T47D (cell line): ENCODE results near the gene MIEF1.

Experiments
- DNase-seq, 2 experiments: peaks; one replicate each; pipeline versions ENCODE4 v3.0.0 to v3.0.0-alpha.2; 2011 to 2012; ENCODE audit warnings: low read depth in 1 of 2, low spot score in 1 of 2
- JUND ChIP-seq: IDR thresholded peaks from 2 replicates; pipeline ENCODE4 v1.6.1; 2012; ENCODE audit warnings: low read depth
- in situ Hi-C: cut with HindIII; loops from 2 replicates; pipeline ENCODE4 v1.10.0; 2016; ENCODE audit warnings: low sequenced_read_pairs, low pct_unique_long_range_greater_than_20kb

Gene MIEF1

DNA sequence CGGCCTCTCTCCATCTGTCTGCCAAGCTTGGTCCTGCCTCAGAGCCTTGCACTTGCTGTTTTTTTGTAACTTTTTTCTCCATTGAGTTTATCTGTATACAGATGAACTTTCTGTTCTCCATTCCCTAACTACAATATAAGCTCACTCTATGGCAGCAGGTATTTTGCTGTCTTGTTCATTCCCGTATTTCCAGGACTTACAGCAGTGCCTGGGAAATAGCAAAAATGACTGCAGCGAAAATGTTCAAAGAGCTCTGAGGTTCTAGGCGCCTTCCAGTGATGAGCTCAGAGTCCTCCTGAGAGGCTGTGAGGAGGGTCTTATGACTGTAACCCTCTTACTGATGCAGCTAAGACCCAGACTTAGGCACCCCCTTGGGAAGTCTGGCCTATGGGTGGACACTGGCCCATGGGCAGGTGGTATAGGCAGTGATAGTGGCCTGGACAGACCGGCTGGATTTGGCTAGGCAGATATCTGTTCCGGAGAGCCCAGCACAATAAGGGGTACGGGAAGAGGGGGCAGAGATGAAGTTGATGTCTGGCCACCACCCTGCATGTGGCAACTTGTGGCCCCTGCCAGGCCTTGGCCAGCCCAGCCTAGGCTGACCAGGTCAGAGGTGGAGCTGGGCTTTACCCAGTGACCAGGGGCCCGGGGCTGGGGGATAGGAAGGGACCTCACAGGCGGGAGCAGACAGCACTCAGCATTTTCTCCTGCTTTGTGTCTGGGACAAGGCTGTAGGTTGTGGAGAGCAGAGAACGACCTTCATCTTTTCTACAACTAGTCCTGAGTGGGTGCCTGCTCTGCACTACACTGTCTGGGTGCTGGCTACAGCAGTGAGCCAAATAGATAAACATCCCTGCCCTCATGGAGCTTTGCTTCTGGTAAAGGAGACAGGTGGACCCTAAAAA is 22.9 kb downstream of the MIEF1 start:
- DNase-seq = no peak
- no peak for TF ChIP-seq JUND
- in situ Hi-C loops = no loop called here

DNA sequence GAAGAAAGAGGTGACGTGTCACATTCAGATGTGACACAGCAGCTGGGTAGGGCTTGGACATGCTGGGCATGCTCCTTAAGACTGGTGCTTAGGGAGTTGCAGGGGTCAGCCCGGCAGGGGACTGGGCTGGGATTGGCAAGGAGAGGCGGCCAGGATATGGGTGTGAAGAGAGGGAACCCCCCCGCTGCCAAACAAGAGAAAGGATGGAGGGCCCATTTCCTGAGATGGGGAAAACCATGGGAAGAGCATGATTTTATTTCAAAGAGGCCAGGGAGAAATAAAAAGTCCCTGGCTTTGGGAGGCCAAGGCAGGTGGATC is 23.5 kb downstream of the MIEF1 start:
- no peak for DNase-seq
- no peak for TF ChIP-seq JUND
- in situ Hi-C loops = no loop called here

DNA sequence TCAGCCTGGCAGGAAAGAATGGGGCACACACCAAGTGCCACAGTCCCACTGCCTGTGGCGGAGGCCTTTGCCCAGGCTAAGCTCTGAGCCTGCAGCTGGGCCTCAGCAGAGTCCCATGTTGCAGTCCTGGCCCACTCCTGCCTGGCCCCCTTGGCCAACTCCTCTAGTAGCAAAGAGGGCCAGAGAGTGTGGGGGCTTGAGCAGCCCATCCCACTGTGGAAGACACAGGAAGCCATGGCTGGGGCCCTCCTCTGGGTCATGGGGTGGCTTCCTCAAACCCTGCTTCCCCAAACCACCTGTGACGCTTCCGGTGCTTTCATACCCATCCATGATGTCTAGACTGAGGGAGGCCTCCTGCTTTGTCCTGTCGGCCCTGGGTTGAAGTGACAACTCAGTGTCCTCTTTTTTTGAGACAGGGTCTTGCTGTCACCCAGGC is 24.7 kb downstream of the MIEF1 start:
- DNase-seq = no peak
- in situ Hi-C loops = no loop called here
- TF ChIP-seq JUND = no peak

DNA sequence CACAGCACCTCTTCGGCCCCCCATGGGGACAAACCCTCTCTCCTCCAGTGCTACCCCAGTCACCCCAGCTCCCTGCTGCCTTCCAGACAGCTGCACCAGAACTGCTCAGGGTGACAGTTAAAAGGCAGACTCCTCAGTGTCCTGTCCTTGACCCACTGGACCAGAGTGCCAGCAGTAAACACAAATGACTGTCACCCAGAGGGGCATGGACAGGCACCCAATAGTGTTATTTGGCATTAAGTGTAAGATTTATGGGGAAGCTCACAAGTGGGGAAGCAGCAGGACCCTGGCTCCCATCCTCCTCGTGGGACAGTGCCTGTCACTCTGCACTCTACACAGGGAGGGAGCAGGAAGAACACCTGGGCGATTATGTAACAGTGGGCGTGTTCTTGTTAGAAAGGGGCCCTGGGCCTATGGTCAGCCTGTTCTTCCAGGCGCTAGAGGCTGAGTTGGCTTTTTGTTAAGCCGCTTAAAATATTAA is 25.4 kb downstream of the MIEF1 start:
- no peak for TF ChIP-seq JUND
- DNase-seq = peak in 1 of 2 experiments; percentile 81
- in situ Hi-C loops = no loop called here

DNA sequence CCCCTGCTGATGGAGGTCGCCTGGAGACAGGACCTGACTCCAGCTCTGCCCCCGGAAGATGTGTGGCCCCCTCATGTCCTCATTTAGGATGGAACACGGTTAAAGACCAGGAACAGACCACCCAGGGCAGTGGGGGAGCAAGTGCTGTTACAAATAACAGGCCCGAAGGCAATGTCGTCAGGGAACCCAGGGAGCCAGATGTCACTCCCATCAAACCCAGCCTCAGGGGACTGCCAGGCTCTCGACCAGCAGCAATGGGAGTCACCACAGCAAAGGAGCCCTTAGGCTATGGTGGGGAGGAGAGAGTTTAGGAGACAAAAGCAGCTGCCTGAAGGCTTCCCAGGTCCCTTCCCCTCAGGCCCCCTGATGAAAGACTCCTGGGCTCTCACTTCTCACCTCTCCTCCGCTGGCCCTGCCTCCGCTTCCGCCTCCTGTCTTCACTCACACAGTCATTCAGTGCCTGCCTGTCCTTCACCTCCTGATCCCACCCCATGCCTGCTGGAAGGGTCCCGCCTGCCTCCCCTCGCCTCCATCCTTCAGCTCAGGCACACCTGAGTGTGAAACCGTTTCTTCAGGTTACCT is 26.1 kb downstream of the MIEF1 start:
- in situ Hi-C loops = no loop called here
- no peak for DNase-seq
- TF ChIP-seq JUND = no peak

DNA sequence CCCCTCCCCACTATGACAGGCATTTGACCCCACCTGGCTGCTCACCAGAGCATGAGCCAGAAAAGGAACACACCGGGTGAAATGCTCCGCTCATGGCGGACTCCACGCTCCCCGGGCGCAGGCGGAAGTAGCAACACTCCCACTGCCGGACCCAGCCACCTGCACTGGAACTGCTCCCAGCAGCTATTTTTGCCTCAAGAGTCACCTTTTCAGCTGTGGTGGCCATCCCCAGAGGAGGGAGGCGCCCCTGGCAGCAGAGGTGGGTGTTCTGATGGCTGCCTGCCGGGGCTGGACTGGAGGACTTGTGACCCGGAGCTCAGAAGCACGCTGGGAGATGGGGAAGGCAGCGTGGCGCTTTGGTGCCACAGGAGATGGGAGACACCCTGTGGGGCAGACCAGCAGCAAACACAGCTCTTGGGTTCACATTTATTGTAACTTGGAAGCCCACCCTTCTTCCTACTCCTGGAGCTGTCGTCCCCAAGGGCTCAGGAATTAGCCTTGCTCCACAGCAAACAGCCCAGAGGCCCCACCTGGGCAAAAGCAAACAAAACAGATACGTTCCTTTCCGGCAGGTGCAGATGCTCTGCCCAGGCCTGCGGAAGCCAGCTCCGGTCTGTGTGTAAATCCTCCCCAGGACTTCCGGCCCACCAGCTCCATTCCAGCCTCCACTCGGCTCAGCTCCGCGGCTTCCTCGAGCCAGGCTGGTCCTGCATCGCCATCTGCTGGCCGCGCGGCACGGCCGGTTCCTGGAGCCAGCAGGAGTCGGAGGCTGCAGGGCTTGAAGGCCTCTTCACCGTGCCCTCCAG is 26.8 kb downstream of the MIEF1 start:
- peak in 1 of 2 experiments; percentile 92 for DNase-seq
- peak; percentile 42; the same call in 1 of the 2 replicates for TF ChIP-seq JUND
- in situ Hi-C loops = no loop called here

DNA sequence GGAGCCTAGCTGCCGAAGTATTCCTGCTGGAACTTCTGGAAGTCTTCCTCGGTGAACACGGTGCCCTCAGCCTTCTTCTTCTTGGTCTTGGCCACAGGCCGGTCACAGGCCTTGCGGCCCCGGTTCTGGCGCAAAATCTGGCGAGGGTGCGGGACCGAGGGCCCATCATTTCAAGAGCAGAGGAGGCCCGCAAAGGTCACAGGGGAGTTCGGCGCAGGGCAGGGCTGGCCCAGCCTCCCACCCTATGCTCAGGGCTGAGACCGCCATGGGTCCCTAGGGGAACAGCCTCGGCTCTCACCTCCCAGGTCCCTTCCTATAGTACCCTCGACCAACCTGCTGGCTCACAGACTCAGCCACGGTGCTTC is 27.4 kb downstream of the MIEF1 start:
- no peak for TF ChIP-seq JUND
- in situ Hi-C loops = no loop called here
- no peak for DNase-seq

DNA sequence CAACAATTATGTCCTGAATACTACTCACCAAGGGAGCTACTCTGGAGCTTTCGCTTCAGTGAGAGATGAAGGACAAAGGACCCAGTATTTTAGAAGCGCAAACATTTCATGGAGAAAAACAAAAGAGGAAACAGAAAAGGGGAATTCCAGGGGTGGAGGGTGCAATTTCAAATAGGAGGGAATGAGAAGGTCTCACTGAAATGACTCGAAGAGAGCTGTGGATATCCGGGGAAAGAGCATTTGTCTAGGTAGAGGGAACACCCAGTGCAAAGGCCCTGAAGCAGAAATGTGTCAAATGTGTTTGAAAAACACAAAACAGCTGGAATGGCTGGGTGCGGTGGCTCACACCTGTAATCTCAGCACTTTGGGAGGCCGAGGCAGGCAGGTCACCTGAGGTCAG is 28.0 kb downstream of the MIEF1 start:
- in situ Hi-C loops = no loop called here
- TF ChIP-seq JUND = no peak
- DNase-seq = no peak

DNA sequence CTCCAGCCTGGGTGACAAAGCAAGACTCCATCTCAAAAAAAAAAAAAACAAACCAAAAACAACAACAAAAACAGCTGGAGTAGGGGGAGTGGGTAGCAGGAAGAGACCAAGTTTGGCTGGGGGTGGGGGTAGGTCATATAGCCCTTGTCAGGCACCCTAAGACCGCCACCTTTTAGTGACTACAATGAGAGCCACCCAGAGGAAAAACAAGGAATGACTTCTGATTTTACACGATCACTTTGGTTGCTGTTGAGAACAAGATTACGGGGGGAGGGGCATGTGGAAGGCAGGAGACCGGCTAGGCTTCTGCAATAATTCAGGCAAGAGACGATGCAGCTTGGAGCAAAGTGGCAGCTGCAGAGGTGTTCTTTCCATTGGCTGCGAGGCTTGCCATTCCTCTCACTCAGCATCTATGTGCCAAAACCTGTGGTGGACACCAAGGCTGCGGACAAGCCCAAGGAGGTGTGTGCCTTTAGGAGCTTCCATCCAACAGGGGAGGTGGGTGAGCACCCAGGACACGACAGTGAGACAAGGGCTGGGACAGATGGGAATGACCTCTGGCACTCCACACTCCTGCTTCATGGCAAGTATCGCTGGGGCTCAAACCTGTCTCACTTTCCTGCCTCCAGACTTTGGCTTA is 28.7 kb downstream of the MIEF1 start:
- TF ChIP-seq JUND = no peak
- no peak for DNase-seq
- in situ Hi-C loops = no loop called here

DNA sequence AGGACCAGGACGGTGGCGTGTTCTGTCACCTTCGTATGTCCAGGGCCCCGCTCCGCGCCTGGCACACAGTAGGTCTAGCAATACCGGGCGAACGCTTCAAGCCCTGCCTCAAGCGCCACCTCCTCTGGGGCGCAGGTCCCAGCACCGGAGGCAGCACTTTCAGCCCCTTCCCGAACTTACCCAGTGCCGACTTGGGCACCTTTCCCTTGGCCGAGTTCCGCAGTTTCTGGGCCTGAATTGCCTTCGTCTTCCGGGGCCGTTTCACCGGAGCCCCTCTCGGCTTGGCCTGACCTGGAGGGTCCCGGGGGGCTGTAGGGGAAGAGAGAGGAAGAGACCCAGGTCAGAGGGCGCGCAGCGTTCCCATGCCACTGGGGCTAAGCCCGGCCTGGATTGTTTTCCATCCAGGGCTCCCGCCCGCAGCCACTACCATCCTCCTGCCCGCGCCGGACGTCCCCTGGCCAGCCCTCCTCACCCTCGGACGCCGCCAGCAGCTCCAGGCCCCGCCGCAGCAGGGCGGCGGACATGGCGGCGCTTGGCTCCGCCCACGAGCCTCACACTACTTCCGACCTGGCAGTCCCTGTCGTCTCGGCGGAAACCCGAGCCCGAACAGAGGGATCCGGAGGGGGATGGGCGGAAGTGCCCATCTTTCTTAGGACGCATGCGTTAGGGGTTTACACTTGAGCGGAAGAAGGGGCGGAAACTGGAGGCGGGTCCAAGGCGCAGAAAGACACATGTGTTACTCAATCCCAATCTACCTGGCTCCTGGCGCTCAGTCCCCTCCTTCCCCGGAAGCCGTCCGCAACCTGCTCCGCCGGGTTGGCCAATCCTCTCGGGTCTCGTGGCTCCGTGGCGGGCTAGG is 30.4 kb downstream of the MIEF1 start, which contains the start of gene RPS19BP1:
TSS of gene RPS19BP1 (minus strand) at position 534 of the 859 bp plus-strand sequence. CDS start at position 524, 10 bp downstream.
- no peak for TF ChIP-seq JUND
- in situ Hi-C loops = no loop called here
- DNase-seq = peak; percentile 89 to 99

DNA sequence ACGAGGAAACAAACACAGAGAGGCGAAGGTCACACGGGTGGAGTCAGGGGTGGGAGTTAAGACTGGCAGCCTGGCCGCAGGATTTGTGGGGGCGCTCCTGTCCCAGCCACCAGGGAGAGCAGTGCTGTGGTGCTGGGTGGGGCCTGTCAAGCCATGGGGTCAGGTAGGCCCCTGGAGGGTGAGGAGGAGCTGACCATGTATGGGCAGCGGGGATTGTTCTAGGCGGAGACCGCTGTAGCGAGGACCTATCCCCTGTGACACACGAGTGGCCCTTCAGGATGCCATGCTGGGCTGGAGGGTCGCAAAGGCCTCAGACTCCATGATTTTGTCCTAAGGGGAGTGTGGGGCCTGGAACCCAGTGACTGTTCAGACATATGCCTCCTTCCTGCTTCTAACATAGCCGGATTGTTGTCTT is 32.0 kb downstream of the MIEF1 start:
- no peak for DNase-seq
- in situ Hi-C loops = no loop called here
- no peak for TF ChIP-seq JUND
